ENCODE measurements around the gene OSER1. TPM values are rescaled to one million over a fixed set of nuclear protein-coding genes. Genes with fewer than 3 reads are reported as not detected.
A peak's percentile ranks its signal among the peaks of the same experiment; 100 is the strongest.

Gene OSER1
- total RNA-seq, 4 donors from 2014 or later, result 41.2 to 49.6 (median 46.8) TPM

- TF ChIP-seq CTCF (IDR thresholded peaks at IDR 0.05) (no peak), POLR2A (IDR thresholded peaks at IDR 0.05) (no peak)
- no peak overlapping the region for H3K4me3 ChIP-seq (ENCODE audit: low read depth, poor library complexity, severe bottlenecking)
- no peak for DNase-seq (ENCODE audit: low spot score in 2 of 2)
- 58 to 62% methylated on average over 4 of the region's 4 CpGs for WGBS, 2 donors
- intact Hi-C loops (cut with DNase I; ENCODE audit: low total_unique reads), result loop anchor here (5.0 to 10.0 kb wide), 2 partner anchors 256 to 399 kb away; partner anchors contain the start of gene TTPAL
Measured at GRCh38 chr20:44218446-44218845, 7.9 kb upstream of the OSER1 start.

- peak in 1 of 2 donors; percentile 45 for DNase-seq (ENCODE audit: low spot score in 2 of 2)
- WGBS, 2 donors, result 52 to 54% methylated on average over 11 of the region's 11 CpGs
- no peak overlapping the region for H3K4me3 ChIP-seq (ENCODE audit: low read depth, poor library complexity, severe bottlenecking)
- TF ChIP-seq CTCF (IDR thresholded peaks at IDR 0.05) (peak in 1 of 3 donors; percentile 45), POLR2A (IDR thresholded peaks at IDR 0.05) (no peak)
- intact Hi-C loops (cut with DNase I; ENCODE audit: low total_unique reads), result loop anchor here (2.0 to 10.0 kb wide), 3 partner anchors 87 to 400 kb away; partner anchors contain the start of gene TTPAL
Measured at GRCh38 chr20:44217342-44218092, 6.9 kb upstream of the OSER1 start.

DNA sequence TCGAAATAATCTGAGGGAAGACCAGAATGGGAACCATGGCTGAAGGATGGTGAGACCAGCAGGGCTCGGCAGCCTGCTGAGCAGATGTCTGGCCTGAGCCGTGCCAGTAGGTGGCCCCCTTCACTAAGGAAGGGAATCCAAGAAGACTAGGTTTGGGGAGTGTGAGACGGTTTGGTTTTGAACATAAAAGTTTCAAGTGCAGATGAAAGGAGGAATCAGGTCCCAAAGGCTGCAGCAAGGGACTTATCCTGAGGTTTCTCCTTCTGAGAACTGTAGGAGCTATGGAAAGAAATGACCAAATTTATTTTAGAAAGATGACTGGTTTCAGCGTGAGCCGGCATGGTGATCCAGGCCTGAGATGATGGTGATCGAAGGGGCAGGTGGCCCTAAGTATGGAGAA is 4.6 kb upstream of the OSER1 start:
- intact Hi-C loops (cut with DNase I; ENCODE audit: low total_unique reads), result loop anchor here (5.0 to 10.0 kb wide), 2 partner anchors 260 to 402 kb away; partner anchors contain the start of gene TTPAL
- 47 to 51% methylated on average over 7 of the region's 7 CpGs for WGBS, 2 donors
- TF ChIP-seq CTCF (IDR thresholded peaks at IDR 0.05) (peak in 1 of 3 donors; percentile 47), POLR2A (IDR thresholded peaks at IDR 0.05) (no peak)
- DNase-seq (ENCODE audit: low spot score in 2 of 2), result peak; percentile 37 to 90
- no peak overlapping the region for H3K4me3 ChIP-seq (ENCODE audit: low read depth, poor library complexity, severe bottlenecking)

GRCh38 chr20:44212792-44213191 is 2.2 kb upstream of the OSER1 start:
- 45 to 64% methylated on average over 4 of the region's 4 CpGs for WGBS, 2 donors
- no peak for TF ChIP-seq POLR2A (IDR thresholded peaks at IDR 0.05)
- TF ChIP-seq CTCF (IDR thresholded peaks at IDR 0.05), result no peak
- DNase-seq (ENCODE audit: low spot score in 2 of 2), result no peak
- no peak overlapping the region for H3K4me3 ChIP-seq (ENCODE audit: low read depth, poor library complexity, severe bottlenecking)
- intact Hi-C loops (cut with DNase I; ENCODE audit: low total_unique reads), result loop anchor here (10.0 kb wide), 1 partner anchor 262 kb away; the partner anchor contains the start of gene TTPAL

GRCh38 chr20:44211177-44212039 is 837 bp upstream of the OSER1 start:
- peak; percentile 28 to 87 for DNase-seq (ENCODE audit: low spot score in 2 of 2)
- no peak for TF ChIP-seq POLR2A (IDR thresholded peaks at IDR 0.05)
- no peak for TF ChIP-seq CTCF (IDR thresholded peaks at IDR 0.05)
- intact Hi-C loops (cut with DNase I; ENCODE audit: low total_unique reads), result loop anchor here (10.0 kb wide), 1 partner anchor 263 kb away; the partner anchor contains the start of gene TTPAL
- WGBS, 2 donors, result 4 to 8% methylated on average over 23 to 24 of the region's 24 CpGs
- peak overlapping the region; percentile 80 for H3K4me3 ChIP-seq (ENCODE audit: low read depth, poor library complexity, severe bottlenecking)

Data from lower leg skin (tissue), 4 donors.